GM18519 (cell line): ENCODE data around the gene UCN.
"Not testable (repeated sequence)": the region's sequence is repeated elsewhere in the genome, so short reads cannot be mapped to it uniquely, and the experiment has no call there.

Experiments
- ATAC-seq: cut with Tn5 transposase; IDR thresholded peaks from one replicate; pipeline ENCODE4 v1.9.1; 2021; ENCODE audit warnings: mild to moderate bottlenecking, moderate library complexity; ENCODE audit not compliant: unreplicated experiment, low FRiP score

Gene UCN, protein sequence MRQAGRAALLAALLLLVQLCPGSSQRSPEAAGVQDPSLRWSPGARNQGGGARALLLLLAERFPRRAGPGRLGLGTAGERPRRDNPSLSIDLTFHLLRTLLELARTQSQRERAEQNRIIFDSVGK

DNA sequence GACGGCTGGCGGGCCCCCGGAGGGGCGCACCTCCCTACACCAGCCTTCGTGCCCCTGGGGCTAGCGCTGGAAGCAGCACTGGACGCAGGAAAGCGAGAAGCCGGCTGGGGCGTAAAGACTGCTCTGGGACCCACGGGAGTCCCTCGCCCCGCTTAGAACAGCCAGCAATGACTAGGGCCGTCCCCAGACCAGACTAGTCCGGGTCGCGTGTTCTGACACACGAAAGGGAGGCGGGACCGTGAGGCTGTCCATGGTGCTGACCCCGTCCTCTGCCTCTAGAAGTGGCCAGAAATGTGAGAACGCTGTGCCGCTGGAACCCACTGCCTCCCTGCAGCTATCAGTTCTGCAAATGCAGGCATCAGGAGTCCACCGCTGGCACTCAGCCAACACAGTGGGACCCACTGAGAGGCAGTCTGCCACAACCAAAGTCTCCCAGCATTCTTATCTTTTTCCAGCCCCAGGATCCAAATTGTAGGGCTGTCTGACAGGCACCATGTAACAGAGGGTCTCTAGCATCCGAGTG is at the start of gene UCN:
Gene UCN (minus strand): TSS at position 87 of the 523 bp plus-strand sequence. CDS start 550 bp downstream, outside the sequence.
- ATAC-seq, result no peak

DNA sequence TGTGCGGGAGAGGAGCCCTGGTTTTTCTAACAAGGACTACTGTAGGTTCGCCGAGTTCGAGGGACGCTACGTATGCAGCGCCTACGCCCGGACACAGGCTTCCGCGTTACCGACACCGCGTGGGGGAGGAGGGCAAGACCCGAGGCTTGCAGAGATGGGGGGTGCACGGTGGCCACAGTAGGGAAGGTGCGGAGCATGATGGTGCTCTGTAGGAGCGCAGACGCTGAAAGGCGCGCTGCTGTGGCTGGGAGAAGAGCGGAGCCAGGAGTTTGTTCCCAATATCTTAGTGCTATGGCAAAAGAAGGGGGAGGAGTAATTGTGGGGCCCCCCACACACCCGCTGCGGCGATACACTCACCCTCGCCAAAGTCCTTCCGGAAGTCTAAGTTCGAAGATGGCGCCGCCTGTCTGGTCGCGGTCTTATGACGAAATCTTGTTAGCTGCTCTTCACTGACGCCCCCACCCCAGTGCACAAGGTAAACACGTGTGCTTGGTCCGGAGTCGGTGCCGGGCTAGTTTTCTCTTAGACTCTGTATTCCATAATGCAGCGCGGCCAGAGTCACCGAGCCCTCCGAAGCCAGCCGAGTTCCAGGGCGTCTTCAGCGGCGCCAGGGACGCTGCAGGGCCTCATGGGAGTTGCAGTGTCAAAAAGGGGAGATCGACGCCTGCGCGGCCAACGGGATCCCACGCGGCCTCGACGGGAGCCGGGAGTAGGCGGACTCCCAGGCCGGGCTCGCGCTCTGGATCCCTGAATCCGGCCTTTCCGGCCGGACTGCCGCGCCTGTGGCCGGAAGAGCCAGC is 48.3 kb upstream of the UCN start, which contains the start of gene GTF3C2:
Gene GTF3C2 (minus strand): TSS at position 383 of the 800 bp plus-strand sequence. CDS start 13,210 bp downstream, outside the sequence.
- peak; percentile 70 for ATAC-seq

DNA sequence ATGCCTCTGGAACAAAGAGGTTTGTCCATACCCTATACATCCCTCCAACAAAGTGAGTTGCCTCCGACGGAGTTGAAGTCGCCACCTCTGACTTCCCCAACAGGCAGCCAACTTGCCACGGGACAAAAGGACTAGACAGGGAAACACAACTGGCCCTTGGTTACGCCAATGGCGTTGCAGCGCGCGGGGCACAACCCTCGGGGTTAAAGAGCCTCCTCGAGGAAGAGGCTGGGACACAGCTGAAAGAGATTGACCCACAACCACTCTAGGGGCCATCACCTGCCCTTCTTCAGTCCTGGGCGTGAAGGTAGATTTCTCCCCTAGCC is 47.8 kb upstream of the UCN start:
- ATAC-seq, result peak; percentile 20

DNA sequence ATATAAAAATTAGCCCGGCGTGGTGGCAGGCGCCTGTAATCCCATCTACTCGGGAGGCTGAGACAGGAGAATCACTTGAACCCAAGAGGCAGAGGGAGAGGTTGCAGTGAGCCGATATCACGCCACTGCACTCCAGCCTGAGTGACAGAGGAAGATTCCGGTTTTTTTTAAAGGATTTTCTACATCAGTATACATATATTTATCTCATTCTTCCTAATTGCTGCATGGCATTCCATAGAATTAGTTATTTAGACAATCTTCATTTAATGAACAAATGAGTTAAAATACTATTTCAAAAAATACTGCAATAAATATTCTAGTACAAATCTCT is 46.3 kb upstream of the UCN start:
- no peak for ATAC-seq

DNA sequence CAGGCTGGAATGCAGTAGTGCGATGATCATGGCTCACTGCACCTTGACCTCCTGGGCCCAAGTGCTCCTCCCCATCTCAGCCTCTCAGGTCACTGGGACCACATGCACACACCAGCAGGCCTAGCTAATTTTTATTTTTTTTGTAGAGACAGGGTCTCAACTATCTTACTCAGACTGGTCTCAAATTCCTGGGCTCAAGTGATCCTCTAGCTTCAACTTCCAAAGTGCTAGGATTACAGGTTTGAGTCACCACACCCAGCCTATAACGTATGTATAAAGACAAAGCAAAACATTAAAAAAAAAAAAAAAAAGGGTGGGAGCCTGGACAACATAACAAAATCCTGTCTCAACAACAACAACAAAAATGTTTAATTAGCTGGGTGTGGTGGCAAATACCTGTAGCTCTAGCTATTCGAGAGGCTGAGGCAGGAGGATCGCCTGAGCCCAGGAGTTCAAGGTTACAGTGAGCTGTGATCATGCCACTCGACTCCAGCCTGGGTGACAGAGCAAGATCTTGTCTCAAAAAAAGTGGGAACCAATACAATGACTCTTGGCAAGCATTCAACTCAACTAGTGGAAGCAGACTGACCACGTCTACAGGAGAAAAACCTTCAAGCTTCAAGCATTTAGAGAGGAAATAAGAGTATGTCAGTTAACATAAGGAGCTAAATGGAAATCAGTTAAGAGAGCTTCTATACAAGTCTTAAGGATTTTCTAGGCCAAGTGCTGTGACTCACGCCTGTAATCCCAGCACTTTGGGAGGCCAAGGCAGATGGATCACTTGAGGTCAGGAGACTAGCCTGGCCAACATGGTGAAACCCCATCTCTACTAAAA is 45.7 kb upstream of the UCN start:
- no peak for ATAC-seq

DNA sequence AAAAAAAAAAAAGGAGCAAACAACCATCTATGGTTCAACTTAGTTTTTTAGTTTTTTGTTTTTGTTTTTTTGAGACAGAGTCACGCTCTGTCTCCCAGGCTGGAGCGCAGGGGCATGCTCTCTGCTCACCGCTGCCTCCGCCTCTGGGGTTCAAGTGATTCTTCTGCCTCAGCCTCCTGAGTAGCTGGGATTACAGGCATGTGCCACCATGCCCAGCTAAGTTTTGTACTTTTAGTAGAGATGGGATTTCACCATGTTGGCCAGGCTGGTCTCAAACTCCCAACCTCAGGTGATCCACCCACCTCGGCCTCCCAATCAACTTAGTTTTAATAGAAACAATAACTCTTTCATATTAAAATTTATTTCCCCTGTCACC is 45.1 kb upstream of the UCN start:
- not testable (repeated sequence) for ATAC-seq

DNA sequence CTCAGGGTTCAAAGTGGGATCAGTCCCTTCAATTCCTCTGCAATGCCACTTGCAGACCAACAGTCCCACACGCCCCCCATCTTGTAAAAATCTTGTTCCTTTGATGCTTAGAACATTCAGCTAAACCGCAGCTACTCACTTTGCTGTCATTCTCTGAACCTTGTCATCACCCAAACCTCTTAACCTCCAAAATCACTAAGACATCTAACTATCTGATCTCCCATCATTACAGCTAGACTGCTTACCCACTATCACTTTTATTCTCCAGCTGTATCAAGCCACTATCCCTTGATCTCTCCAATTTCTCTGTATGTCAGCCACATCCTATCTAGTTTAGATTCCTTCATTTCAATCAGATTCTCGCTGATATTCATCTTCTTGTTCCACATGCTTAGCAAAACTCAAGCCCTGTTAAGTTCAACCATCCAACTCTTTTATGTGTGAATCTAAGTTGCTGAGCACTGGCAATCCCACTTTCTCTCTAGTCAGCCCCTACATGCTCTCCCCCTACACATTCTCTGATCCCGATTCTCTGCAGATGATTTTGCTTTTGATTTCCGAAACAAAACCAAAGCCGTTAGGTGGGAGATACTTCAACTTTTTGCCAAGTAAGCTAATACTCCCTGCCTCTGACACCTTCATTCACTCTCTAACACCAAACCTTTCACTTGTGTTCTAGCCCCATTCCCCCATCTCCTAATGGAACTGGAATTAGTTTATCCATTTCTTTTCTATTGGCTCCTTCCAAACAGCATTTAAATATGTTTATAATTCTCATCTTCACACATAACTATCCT is 43.8 kb upstream of the UCN start:
- no peak for ATAC-seq

DNA sequence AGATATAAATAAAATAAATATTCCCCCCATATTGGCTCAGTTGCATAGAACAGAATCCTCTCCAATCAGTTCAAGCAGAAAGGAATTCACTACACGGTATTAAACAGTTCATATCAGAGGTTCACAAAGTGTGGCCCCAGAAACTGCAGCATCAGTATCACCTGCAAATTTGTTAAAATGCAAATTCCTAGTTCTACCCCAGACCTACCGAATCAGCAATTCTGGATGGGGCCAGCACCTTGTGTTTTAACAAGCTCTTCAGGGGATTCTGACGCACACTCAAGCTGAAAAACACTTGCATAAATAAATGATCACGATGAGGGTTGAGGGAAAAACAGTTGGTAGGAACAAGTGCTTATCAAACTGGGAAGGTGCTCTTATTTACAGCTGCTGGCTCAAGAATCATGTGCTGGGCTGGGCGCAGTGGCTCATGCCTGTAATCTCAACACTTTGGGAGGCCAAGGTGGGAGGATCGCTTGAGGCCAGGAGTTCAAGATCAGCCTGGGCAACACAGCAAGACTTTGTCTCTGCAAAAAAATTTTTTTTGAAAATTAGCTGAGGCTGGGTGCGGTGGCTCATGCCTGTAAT is 42.0 kb upstream of the UCN start:
- ATAC-seq, result no peak

DNA sequence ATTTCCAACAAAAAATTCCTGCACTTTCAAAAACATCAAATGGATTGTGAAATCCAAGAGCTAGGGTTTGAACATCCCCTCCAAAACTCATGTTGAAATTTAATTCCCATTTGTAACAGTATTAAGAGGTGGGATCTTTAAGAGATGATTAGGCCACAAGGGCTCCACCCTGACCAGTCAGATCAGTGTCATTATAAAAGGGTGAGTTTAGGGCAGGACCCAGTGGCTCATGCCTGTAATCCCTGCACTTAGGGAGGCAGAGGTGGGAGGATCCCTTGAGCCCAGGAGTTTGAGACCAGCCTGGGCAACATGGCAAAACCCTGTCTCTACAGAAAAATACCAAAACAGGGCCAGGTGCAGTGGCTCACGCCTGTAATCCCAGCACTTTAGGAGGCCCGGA is 39.4 kb upstream of the UCN start:
- ATAC-seq, result no peak

DNA sequence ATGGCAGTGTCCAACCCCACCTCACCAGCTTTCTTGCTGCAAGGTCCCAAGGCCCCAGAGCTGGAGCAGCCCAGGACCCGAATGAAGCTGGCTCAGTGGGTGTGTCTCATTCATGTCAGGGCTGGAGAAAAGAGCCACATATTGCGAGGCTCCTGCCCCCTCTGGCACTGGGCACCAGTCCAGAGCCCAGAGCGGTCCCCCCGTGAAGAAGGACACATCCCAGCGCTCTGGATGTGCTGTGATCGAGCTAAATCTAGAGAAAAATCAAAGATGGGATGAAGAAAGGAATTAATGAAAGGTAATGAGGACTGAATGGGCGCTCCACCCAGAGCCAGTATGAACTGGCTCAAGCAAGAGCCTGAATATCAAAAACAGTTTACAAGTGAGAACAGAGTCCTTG is 27.9 kb upstream of the UCN start:
- ATAC-seq, result no peak

DNA sequence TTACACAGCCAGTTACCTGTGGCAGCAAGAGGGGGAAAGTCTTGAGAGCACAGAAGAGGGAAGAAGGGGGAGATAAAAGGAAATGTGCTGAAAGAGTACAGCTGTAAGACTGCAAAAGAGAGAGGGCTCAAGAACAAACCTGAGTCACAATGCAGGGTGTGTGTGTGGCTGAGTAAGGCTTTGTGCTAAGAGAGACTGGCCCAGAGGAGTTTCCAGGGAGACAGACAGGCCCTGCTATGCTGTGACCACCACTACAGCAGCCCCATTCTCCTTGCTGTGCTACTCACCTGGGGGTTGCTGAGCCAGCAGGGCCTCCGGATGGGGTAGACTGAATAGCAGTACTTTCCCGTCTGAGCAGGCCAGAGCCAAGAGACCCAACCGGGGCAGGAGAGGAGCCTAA is 27.1 kb upstream of the UCN start:
- ATAC-seq, result no peak

DNA sequence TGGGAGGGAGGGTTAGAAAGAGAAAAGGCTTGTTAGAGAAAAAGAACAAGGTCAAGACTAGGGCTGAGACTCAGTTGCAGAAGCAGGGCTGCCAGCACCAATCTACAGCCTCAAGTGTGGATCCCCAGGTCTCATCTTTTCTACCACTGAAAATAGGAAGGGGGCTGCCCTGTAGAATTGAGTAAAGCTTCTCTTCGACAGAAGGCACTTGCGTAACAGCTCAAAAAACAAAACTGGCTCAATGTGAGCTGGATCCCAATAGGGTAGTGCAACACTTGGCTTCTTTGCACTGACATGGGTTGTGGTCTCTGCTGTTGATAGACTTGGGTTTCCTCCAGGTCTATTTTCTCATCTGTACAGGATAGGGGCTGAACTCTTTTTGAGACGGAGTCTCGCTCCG is 16.5 kb upstream of the UCN start:
- no peak for ATAC-seq

DNA sequence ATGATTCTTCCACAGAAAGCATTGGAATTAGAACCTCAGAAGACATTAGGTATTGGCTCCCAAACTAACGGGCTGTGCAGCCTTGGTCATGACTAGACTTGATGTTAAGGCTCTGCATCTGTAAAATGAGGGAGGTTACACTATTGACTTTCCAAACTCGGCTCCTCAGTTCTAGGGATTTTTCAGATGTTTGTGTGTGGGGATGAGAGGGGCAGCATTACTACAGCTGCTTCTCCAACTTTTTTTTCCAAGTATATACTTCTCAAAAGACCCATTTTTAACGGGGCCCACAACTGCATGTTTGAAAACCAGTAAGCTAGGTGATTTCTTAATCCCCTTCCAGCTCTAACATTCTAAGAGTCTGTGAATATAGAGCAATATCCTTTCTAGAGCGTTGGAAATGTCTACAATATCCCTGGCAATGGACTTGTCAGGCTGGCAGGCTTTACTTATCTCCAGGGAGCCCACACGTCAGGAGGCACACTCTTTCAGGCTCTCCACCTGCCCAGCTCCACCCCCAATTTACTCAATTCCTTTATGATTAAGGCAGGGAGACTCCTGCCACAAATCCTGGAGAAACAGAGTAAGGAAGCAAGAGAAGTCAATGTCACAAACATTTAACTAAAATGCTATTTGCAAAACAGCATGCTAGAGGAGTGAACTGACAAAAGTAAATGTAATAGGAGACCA is 15.5 kb upstream of the UCN start:
- ATAC-seq, result no peak

DNA sequence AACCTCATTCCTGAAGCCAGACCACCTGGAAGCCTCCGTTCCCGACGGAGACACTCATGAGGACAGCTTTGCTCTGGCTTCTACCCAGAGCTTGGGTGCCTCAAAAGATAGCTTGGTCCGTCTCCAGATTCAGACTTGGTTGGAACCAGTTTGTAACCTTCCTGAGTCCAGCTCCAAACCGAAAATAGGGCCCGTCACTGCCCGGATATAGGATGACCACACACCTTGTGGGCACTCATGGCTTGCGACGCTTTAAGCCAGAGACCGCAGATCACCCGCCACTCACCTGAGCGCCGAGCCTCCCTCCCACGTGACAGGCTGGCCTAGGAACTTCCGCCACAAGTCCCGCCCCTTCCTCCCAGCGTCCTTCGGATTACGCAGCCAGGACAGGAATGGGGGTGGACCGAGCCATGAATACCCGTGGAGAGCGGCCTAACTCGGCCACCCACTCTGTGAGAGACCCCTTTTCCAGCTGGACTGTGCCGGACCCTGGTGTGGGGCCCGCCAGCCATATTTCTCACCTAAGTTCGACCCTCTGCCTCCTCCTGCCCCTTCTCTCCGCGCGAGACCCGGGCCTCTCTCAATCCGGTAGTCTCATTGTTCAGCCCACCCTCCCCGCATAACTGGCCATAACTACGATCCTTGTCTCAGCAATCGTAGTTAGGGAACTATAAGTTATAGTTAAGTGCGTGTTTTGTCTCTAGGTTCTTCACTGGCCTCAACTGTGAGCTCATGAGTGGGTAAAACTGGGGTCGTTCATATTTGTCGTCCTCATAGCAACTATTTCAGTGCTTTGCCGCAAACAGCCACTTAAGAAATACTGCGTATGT is 14.7 kb upstream of the UCN start, which contains the start of gene MPV17:
Gene MPV17 (minus strand): TSS at position 332 of the 830 bp plus-strand sequence. CDS start 580 bp downstream, outside the sequence.
- ATAC-seq, result peak; percentile 76

DNA sequence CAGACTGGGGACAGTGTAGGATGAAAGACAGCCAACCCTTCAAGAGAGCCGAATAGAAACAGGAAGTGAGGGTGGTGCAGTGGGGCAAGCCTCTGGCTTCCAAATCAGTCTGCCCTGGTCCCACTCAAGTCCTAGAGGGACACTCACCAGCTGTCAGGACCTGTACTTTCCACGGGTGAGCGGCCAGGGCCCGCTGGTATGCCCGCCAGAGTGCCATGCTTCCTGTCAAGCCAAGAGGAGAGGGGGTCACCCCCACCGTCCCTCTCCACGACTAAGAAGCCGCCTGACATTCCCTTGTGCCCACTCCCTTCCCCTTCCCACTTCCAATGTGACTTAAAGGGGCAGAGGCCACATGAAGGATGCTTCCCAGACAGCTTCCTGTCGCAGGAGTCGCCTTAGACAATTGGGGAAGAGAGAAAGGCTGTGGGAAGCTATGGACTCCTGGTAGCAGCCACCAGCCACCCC is 14.1 kb upstream of the UCN start:
- no peak for ATAC-seq

DNA sequence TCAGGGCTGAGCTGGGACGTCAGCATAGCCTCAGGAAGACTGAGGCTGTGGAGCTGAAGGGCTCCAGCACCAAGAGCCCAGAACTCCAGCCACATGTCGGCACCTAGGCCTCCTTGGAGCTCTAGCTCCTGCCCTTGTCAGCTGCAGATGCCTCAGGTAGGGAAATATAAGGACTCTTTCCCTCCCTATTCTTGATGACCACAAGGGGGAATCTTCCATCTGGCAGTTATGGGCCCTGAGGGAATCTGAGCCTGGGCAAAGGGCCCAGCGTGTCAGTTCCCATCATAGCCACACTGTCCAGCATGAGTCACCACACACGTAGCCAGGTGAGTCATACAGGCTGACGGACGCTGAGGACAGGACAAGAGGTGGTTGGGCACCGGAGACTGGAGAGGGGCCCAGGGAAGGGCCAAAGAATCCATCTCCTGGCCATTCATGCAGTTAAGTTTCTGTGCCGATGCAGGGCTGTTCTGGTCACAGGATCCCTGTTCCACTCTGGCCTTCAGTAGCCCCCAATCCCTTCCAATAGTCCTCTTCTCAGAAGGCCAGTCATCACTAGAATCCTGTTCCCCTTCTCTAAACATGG is 12.8 kb upstream of the UCN start:
- ATAC-seq, result no peak

DNA sequence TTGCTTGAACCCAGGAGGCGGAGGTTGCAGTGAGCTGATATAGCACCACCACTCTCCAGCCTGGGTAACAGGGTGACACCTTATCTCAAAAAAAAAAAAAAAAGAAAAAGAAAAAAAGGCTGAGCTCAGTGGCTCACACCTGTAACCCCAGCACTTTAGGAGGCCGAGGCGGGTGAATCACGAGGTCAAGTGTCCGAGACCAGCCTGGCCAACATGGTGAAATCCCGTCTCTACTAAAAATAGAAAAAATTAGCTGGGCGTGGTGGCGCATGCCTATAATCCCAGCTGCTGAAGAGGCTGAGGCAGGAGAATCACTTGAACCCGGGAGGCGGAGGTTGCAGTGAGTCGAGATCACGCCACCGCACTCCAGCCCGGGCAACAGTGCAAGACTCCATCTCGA is 11.6 kb upstream of the UCN start:
- ATAC-seq, result not testable (repeated sequence)
